NAMALWA (cell line): ENCODE measurements around the gene CFAP107.

Experiments
- DNase-seq: peaks from one replicate; pipeline ENCODE4 v3.0.0-alpha.2; 2015; ENCODE audit warnings: low spot score

CFAP107 gene

DNA sequence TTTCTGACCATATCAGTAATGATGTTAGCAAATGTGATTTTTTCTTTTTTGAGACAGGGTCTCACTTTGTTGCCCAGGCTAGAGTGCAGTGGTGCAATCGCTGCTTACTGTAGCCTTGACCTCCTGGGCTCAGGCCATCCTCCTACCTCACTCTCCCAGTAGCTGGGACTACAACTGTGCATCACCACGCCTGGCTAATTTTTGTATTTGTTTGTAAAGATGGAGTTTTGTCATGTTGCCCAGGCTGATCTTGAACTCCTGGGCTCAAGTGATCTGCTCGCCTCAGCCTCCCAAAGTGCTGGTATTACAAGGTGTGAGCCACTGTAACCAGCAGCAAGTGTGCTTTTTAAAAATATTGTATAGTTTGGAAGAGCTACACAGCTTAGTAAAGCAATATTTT, 4.1 kb upstream of the CFAP107 start:
- no peak for DNase-seq

DNA sequence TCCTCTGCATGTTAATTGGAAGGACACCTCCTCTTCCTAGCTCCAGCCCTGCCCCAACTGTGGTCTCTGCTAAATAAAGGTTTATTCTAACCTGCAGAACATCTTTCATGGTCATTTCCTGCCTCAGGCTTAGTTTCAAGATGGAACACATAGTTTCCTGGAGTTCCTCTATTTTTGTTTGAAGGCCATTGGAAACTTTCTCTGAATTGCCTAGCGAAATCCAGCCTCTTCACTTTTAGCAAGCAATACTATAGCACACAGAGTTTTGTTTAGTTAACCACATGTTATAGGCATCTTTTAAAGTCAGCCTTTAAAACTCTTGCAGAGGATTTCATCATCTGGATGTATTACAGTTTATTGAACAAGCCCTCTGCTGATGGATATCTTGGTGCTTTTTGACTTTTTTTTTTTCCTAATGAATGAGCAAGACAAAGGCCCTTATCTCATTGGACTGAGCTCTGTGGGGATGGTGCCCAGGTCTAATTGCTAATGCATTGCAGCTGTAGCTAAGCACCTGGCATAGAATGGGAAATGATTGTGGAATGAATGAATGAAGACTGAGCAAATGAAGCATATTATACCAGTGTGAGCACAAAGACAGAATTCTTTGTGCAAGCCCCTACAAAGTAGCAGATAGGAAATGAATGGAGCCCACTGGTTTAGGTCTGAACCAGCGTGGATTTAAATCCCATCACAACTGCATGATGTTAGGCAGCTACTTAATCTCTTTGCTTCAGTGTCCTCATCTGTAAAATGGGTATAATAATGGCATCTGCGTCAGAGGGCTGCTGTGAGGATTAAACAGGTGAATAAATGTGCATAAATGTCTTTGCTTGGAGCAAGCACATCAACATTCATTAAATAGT, 641 bp upstream of the CFAP107 start:
- DNase-seq = no peak

DNA sequence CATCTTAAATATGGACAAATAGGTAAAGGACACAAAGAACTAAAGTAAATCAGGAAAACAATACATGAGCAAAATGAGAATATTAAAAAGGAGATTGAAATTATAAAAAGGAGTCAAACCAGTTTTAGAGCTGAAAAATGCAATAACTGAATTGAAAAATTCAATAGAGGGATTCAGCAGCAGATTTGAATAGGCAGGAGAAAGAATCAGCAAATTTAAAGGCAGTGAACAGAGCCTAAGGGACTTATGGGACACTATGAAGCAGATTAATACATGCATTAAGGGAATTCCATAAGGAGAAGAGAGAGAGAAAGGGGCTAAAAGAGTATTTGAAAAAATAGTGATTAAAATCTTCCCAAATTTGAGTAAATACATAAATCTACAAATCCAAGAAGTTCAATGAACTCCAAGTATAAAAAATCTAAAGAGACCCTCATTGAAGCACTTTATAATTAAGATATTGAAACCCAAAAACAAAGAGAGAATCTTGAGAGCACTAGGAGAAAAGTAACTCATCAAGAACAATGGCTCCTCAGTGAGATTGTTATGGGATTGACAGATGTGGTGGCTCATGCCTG, 2.9 kb downstream of the CFAP107 start:
- no peak for DNase-seq

DNA sequence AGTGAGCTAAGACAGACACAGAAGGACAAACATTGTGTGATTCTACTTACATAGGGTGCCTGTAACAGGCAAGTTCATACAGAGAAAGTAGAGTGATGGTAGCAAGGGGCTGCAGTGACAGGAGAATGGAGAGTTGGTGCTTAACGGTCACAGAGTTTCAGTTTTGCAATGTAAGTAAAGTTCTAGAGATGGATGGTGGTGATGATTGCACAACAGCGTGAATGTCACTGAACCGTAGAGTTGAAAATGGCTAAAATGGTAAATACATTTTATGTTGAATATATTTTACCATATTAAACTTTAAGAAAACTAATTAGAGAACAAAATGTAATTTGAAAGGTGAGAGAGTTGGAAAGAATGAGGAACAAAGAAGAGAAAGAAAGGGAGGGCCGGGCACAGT, 8.7 kb downstream of the CFAP107 start:
- no peak for DNase-seq

DNA sequence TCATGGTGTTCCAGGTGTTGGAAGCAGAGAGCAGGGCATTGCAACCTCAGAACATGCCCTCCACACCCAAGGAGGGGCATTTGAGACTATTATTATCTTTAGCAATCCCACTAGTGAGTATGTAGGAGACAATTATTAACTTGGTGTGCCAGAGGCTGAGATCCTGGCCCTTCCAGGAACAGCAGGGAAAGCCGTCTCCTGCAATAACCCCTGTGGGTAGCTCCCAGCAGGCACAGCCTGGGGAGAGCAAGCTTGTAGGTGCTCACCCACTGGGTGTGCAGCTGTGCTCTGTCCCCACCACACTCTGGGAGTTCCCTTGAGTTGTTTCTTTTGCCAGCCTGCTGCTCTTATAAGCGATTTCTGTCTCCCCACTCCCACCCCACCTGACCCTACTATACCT, 10.3 kb downstream of the CFAP107 start:
- no peak for DNase-seq

DNA sequence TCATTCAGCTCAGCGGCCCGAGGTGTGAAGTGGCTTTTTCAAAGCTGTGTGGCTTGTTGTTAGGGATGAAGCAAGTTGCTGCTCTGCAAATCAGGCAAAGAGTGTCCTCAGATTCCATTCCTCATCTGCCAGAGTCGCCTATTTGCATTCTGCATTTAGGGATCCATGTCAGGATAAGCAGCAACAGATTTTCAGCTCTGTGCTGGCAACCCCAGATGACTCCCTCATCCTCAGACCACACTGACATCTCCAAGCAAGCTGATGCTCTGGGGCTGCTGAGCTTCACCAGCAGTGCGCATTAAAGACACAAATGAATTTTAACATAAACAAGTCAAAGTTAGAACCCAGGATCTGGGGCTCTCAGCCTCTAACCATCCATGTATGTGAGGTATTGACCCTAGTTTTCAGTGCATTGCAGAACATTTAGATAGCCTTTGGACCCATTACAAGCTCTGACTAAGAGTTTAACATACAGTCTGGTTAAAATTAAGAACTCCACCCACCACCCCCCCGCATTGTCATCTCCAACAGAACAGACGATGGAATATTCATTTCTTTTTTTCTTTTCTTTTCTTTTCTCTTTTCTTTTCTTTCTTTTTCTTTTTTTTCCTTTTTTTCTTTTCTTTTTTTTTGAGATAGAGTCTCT, 10.9 kb downstream of the CFAP107 start:
- DNase-seq = no peak

DNA sequence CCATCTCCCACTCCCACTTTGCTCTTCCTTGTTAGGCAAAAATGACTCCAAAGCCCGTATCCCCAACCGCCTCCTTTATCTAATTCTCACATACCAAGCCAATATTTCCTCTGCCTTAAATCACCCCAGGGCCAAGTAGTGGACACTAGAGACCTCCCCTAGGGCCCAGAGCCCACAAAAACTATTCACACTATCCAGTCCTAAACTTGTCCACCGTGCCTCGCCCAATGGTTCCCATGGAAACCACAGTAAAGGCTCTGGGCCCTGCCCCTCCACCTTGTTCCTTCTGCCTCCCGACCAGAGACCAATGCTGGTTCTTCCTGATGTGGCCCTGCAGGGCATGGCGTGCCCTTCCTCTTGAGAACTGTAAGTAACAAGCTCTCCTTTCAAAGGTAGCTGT, 11.8 kb downstream of the CFAP107 start:
- DNase-seq = no peak

DNA sequence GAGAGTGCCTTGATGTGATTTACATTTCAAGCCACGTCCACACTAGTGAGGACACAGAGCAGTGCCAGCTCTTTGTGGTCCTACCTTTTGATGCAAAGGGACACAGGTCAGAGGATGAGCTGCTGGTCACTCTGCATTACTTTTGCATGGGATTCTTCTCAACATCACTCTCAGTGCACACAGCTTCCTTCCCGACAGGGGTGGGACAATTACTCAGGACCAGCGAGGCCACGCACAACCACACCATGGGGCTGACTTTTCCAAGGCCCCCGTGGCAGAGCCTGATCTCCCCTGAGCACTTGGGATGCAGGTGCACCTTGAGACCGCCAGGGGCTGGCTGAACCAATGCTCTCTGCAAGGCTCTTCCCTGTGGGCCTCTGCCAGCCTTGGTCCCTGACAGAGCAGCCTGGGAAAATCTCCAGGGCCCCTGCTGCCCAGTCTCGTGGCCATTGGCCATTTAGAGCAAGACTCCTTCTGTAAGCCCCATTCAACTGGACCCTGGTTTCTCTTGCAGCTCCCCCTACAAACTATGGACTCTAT, 14.3 kb downstream of the CFAP107 start:
- DNase-seq = peak; percentile 30

DNA sequence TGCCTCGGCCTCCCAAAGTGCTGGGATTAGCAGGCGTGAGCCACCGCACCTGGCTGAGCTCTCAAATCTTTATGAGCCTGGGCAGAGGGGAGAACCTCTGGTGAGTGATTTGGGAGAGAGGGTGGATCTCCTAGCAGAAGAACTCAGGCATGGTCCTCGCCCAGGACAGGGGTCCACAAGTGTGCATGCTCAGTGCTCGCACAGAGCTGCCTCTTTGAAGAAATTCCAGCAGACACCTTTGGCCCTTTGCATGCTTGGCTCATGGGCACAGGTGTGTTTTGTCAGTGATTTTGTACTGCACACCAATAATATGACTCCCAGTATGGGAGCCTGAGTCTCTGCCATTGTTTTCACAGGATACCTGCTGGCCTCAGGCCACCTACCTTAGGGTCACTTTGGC, 15.8 kb downstream of the CFAP107 start:
- DNase-seq = no peak

DNA sequence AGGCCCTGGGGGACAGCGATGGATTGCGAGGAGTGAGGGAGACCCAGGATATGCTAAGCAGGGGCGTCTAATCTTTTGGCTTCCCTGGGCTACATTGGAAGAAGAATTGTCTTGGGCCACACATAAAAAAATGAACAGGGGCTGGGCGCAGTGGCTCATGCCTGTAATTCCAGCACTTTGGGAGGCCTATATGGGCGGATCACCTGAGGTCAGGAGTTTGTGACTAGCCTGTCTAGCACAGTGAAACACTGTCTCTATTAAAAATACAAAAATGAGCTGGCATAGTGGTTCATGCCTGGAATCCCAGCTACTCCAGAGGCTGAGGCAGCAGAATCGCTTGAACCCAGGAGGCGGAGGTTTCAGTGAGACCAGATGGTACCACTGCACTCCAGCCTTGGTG, 16.8 kb downstream of the CFAP107 start:
- no peak for DNase-seq

DNA sequence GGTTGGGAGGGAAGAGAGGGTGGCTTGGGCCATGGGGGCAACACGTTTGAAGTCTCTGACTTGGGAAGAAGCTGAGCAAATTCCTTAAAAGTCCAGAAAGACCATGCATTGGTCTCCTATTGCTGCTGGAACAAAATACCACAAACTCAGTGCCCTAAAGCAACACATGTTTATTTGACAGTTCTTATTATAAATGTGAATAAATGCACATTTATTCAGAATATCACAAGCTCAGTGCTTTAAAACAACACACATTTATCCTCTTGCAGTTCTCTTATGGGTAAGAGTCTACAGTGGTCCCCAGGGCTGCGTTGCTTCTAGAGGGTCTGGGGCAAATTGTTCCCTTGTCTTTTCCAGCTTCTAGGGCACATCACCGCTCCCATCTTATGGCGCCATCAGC, 17.5 kb downstream of the CFAP107 start:
- DNase-seq = no peak

DNA sequence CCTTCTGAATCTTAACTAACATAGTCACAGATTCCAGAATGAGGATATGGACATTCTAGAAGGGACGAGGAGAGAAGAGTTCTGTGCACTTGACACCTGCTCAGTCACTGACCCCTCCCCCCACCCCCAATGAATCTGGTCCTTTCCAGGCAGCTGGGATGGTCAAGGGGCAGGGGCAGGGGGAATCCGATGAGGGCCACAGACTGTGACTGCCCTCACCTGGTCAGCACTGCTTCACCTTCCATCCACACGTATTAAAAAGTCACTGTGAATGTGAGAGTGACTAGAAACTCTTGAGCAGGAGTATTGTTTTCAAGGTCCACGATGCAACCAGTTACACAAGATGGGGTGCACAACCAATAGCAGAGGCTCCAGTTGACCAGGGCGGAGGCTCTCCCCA, 18.0 kb downstream of the CFAP107 start:
- DNase-seq = no peak

DNA sequence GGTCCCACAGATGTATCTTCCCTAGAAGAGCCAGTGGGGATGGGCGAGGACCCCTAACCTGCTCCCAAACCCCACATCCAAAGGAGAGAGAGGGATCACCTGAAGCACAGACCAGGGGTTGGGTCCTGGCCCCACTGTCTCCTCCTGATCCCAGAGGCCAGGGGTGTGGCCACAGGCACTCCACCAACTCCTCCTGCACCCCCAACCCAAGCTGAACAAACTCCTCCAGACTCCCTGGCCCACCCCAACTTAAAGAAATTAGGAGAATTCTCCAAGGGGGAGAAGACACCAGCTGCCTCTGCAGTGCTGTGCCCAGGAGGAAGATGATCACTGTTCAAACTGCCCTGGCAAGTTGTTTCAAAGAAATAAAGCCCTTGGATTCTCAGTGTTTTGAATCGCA, 23.0 kb downstream of the CFAP107 start:
- DNase-seq = no peak

DNA sequence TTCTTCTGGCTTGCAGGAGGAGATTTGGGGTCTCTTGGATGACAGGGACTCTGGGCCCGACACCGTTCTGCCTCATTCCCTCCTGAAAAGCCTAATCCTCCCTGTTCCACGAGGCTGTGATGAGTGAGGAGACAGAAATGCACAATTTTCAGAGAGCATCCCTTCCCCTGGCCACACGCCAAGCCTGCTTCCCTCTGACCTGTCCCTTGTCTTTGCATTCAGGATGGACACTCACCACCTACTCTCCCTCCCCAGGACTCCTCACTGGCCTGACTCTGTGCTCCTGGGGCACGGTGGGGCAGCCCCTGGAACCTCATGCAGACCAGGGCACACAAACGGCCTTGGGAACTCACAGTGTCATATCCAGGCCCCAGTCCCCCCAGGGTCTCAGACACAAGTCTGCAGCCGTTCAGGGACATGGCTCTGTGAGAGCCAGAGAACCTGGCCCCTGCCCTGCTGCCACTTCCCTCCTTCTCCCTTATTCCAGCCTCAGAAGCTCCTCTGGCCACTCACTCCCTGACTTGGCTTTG, 24.0 kb downstream of the CFAP107 start:
- DNase-seq = no peak

DNA sequence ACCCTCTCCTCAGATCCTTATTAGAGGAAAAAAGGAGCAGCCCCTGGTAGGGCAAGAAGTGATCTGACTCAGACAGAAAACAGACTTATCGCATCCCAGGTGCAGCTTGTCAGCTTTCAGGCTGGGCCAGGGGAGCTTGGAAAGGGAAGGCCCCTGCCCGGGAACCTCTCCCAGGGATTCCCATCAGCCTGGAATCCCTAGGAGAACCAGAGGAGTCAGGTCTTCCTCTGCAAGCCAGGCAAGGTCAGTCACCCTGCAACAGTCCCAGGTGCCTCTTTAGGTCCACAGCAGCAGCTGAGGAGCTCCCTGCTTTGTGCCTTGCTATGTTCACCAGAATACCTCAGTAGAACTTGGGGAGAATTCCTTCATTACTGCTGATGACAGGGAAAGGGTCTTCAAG, 24.6 kb downstream of the CFAP107 start:
- DNase-seq = no peak

DNA sequence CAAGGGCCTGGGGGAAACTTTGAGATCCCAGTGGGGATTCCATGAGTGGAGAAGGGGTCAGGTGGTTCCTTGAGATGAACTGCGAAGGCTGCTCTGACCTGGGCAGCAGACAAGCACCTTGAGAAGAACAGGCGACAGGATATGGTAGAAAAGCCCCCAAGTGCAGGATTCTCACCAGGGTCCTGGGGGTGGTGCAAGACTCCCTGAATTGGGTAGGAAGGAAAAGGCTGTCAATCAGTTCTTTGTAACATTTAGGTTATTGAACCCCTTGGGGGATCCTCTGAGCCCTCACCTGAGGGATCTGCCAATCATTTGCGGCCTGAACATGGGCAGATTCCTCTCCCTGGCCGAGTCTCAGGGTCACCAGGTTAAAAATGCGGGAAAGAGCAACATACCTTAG, 25.2 kb downstream of the CFAP107 start:
- DNase-seq = no peak

DNA sequence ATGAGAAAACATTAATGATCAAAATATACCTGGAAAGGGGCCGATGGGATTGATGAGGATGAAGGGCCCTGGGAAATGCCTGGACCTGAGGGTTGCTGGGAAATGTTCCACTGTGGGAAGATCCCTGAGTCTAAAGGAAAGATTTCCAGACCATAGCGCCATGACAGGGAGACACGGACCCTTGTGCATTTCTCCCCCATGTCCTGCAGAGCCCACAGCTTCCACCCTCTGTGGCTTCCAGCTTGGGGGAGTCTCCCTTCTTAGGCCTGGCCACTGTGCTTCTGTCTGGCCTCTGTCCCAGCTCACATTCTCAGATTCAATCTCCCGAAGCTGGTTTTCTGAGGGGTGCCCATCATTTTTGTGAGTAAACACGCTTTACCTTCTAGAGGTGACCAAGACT, 26.5 kb downstream of the CFAP107 start:
- DNase-seq = no peak

DNA sequence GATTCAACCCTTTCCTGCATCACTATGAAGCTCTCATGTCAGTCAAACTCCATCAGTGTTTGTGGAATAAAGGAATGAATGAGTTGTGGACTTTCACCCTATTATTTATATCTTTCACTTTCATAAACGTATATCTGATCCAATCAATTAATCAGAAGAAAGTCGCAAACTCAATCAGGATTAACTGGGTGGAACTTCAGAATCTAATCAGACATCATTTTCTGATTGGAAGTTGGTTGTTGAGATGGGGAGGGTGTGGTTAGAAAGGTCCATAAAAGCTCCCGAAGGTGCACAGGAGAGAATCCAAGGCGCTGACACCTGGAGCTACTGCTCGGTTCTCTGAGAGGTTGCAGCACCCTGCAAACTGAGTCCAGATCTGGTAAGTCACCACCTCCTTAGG, 27.4 kb downstream of the CFAP107 start, which contains the start of gene PRAMEF12:
Gene PRAMEF12, plus strand, starts transcription at position 301 of the 400 bp plus-strand sequence. CDS start 1,130 bp downstream, outside the sequence.
- DNase-seq = no peak

DNA sequence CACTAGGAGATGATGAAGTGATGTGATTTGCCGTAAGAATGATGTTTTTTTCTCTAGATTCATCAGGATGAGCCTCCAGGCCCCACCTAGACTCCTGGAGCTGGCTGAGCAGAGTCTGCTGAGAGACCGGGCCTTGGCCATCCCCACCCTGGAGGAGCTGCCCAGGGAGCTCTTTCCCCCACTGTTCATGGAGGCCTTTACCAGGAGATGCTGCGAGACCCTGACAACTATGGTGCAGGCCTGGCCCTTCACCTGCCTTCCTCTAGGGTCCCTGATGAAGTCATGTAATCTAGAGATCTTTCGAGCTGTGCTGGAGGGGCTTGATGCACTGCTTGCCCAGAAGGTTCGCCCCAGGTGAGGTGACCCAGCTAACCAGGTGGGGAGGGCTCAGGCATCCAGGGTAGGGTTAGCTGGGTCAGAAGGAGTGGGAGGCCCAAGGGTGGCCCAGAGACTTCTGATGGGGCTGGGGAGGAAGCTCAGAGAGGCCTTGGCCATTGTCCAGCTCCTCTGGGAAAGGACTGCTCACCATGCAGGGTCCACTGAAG, 28.9 kb downstream of the CFAP107 start:
- no peak for DNase-seq

DNA sequence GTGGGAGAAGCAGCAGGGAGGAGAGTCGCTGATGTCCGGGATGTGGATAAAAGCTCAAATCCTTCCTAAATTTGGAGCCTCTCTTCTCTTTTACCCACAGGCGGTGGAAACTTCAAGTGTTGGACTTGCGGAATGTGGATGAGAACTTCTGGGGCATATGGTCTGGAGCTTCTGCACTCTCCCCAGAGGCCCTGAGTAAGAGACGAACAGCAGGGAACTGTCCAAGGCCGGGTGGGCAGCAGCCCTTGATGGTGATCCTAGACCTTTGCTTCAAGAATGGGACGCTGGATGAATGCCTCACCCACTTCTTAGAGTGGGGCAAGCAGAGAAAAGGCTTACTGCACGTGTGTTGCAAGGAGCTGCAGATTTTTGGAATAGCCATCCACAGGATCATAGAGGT, 29.4 kb downstream of the CFAP107 start:
- DNase-seq = no peak

DNA sequence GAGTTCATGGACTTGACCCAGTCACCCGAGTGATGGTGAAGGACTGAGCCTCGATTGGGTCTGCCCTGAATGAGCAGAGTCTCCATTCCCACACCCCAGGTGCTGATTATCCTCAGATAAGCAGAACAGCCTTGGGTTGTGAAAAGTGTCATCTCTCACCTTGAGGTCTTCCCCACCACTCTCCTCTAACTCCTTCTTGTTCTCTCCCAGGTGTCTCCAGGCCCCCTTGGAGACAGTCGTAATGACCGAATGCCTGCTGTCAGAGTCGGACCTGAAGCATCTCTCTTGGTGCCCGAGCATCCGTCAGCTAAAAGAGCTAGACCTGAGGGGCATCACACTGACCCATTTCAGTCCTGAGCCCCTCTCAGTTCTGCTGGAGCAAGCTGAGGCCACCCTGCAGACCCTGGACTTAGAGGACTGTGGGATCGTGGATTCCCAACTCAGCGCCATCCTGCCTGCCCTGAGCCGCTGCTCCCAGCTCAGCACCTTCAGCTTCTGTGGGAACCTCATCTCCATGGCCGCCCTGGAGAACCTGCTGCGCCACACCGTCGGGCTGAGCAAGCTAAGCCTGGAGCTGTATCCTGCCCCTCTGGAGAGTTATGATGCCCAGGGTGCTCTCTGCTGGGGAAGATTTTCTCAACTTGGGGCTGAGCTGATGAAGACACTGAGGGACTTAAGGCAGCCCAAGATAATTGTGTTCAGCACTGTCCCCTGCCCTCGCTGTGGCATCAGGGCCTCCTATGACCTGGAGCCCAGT, 31.0 kb downstream of the CFAP107 start:
- DNase-seq = no peak

DNA sequence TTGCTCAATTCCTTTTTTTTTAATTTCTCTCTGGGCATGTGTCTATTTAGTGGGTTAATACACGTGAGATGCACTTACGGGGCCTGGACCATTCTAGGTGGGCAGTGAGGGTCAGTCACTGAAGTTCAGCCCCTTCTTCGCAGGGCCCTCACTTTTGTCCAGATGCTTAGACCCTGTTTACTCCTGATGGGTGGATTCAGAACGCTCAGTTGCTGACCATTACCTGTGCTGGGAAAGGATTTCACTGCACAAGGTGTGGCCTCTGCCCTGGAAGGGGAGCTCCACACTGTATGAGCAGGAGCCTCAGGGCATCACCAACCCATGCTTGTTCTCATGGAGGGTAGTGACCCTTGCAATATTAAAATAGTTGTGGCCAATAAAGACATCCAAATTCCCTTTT, 32.1 kb downstream of the CFAP107 start:
- no peak for DNase-seq
